NCI-H1436 (cell line): ENCODE results near the gene BMAL1.

Experiments
- DNase-seq: peaks from one replicate; lab custom pipeline; 2025; lab: John Stamatoyannopoulos, UW

Gene BMAL1

DNA sequence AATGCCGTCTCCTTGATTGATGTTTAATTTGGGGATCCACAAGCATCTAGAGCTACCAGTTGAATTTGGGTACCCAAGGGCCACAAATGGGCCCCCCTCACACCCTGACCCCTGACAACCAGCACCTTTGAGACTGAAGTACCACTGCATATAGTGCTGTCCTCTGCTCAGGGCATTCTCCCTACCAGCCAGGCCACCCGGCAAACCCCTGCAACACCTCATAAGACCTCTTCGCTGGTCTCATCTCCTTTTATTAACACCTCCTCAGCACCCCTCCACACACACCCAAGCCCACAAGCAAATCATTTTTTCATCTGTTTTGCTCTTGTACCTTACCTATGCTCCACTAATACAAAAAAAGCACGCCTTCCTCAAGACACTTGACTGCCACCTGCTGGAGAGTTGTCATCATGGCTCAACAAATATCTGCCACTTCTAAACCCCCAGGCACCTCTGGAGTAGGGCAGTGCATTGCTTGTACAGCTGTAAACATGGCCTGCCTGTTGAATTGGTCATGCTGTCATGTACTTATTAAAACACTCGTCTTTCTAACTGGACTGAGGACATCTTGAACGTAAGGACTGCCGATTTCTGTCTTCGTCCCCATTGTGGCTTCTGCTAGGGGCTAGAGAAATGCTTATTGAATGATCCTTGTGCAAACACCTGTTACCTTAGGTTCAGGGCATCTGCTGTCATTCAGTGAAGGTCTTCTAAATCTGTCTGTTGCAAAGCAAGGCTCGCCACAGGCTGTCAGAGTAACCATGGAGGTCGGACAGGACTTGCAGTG lies 66.5 kb downstream of the BMAL1 start:
- peak; percentile 79 for DNase-seq

DNA sequence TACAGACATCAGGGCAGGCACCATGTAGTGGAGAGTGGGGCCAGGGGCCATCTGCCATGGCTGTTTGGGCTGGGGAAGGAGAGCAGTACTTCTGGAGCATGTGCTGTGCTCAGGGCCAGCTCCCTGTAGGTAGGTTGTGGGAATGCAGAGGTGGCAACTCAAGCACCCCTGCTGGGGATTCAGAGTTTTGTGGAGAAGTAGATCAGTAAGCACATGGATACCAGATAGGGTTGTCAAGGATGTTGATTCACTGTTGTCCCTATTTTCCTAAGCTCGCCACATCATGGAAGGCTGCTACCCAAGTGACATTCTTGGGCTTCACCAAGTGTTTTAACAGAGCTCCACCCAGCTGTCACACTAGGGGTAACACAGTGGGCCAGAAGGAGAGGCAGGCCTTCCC lies 67.2 kb downstream of the BMAL1 start:
- DNase-seq: no peak

DNA sequence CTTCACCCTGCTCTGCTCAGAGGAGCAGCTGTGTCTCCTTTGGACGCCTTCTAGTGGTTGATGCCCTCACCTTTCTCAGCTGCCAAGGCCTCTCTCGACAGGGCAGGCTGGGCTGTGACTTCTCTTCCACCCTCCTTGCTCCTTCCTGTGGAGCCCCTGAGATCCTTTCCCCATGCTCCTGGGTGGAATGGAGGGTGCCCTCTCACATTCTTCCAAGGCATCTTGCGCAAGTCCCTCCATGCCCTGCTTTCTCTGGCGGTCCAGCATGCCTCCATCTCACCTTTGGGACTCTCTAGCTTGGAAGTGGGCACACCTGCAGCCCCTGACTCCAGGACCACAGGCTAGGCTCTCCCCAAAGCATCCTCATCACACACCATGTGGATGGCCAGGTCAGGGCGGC lies 68.9 kb downstream of the BMAL1 start:
- DNase-seq: no peak

DNA sequence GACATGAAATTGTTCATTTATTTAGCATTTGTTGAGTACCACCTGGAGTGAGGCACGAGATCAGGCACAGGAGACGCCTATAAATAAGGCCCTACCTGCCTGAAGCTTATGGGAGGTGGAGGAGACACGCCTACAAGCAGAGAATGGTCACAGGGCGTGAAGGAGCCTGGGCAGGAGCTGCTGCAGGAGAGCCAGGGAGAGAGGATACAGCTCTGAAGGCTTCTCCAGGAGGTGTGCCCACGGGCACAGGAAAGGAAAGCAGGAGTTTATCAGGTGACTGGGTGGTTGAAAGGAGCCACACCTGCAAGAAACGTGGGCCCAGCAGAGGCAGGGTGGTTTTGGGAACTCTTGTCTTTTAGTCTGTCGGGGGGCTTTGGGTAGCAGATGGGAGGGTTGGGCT lies 70.3 kb downstream of the BMAL1 start:
- DNase-seq: no peak

DNA sequence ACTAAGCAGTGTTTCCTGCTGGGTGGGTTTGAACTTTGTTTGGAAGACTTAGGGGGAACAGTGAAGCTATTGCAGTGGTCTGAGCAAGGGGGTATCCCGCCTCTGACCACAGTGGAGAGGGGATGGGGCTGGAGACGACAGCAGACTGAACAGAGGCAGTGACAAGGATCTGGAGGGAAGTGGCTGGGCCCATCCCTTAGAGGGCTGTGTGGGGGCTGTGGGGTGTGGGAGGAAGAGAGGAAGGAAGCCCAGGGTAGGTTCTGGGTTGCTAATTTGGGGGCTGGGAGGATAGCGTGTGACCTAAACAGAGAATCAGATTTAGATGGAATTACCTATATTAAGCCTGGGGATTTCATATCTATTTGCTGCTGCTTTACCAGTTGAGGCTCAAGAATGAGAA lies 70.7 kb downstream of the BMAL1 start:
- no peak for DNase-seq

DNA sequence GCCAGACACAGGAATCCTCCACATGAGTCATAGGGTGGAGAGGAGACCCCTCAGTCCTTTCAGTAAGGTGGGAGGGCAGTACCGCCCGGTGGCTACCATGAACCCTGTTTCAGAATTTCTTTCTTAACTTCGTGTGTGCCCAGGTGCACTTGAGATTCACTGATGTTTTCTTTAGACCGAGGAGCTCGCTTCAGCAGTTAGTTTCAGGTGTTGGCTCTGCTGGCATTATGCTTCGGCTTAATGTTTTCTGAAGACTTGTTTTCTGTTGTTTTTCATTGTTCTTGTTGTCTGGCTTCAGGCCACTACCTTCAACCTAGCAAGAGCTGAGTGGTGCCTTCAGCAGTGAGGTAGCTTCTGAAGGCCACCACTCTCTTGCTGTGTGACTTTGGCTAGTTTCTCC lies 71.5 kb downstream of the BMAL1 start:
- no peak for DNase-seq

DNA sequence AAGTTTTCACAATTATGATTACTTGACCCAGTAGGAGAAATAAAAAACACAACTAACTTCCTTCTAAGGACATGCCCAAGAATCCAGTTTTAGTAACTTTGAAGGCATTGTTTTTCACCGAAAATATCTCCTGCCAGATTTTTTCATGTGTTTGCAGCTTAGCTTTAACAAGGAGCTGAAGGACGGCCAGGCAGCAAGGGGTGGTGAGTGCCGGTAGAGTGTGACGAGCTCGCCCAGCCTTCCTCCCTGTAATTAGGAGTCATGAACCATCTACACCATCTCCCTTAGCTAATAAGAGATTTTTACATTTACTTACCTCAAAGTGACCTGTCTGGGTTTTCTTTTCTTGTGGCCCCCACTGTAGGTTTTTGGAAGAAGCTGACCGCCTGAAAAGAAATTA lies 72.0 kb downstream of the BMAL1 start:
- no peak for DNase-seq

DNA sequence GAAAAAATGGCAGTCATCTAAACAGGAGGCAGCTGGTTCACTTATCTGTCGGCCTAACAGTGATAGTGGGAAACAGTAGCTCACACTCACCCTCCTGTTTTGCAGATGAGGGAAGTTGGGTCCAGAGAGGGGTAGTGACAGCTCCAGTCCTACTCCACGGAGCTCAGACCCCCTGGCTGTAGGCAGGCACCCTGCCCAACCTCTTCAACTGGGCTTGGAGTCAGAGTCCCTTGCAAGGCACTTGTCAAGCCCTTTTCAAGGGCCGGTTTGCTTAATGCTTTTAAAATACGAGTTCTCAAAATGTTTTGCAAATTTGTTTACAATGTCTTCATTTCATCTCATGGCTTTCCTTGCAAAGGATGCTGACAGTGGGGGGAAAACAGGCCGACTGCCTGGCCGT lies 75.1 kb downstream of the BMAL1 start:
- no peak for DNase-seq

DNA sequence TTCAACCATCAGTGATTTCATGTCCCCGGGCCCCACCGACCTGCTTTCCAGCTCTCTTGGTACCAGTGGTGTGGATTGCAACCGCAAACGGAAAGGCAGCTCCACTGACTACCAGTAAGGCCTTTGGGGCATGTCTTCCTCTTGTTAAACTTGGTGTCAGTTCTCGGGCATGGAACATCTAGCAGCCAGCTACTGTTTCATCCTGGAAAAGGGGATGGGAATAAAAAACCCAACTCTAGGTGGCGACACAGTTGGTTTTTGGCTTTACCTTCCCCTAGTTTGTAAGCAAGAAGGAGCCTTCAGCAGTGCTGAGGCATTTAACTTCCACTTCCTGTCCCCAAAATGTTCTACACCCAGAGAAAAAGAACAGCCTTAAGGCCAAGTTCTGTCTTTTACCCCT lies 76.7 kb downstream of the BMAL1 start:
- DNase-seq: no peak

DNA sequence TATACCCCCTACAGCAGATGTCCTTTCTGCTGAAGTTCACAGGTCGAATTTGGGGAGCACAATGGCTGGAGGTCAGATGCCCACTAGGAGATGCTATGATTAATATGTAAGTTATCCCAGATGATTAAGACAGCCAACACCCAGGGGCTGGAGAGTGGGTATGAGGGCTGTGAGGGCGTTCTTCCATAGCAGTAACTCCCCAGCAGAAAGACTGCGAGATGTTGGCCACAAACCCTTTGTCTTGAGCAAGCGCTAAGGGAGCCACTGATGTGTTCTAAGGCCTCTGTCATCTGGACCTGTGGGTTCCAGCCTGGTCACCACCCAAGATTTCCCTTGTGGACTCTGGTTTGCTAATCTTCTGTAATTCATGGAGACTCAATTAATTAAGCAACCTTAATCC lies 77.6 kb downstream of the BMAL1 start:
- DNase-seq: no peak

DNA sequence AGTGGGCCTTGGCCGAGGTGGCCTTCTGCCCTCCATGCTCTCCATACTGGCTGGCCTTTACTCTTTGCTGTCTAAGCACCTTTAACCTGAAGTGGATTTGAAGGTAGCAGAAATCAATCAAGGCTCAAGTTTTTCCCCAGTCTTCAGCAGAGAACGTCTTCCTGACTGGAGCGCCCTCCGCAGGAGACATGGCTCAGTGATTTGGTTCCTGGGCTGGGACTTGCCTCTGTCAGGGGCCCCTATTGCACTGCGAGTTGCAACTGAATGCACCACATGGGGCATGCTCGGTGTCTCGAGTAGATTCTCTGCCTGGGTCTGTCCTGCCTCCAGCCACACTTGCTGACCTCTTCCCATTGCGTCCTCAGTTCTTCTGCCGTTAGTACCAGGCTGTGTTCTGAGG lies 79.6 kb downstream of the BMAL1 start:
- DNase-seq: no peak

DNA sequence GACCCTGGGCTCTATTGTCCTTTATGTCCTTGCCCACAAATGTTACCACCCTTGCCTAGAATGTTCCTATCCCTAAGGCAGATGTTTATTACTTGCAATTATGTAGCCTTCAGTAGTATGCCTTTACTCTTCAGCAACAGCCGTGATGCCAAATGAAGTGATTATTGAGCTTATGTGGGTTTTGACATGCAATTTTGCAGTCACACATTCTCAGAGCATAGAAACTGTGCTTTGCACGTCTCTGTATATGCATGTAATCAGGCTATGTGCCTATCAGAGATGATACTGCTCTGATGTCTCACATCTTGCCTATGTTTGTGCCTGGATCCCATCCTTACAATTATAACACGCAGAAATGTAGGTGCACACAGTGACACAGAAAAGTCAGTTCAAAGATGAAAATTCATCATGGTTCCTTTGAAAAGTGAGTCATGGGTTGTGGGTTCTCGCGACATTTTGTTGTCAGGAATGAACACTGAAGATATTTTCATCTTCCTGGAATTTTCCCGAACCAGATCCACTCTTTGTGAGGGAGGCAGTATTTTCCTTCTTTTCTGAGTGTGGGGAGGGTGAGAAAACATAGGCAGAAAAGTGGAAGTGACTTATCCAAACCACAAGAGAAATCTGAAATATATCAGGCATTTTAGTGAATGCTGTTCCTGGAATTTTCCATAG lies 81.1 kb downstream of the BMAL1 start:
- DNase-seq: no peak

DNA sequence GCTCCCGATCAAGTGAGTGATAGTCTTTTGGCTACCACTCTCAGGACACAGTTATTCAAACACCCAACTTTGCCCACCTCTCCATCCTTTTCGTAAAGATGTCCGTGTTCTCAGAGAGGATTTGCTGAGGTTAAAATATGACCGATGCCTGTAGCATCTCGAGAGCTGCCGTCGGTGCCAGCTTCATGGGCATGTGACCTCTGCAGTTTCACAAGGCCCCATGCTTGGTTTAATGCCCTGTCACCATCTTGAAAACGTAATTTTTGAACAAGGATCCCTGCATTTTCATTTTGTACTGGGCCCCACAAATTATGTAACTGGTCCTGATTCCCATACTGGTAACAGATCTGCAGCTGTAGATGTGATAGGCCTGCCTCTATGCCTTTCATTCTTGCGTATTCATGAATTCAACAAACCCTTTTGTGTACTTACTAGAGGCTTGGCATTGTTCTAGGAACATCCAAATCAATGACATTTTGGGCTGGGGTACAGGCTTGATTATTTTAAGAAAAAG lies 85.1 kb downstream of the BMAL1 start:
- no peak for DNase-seq

DNA sequence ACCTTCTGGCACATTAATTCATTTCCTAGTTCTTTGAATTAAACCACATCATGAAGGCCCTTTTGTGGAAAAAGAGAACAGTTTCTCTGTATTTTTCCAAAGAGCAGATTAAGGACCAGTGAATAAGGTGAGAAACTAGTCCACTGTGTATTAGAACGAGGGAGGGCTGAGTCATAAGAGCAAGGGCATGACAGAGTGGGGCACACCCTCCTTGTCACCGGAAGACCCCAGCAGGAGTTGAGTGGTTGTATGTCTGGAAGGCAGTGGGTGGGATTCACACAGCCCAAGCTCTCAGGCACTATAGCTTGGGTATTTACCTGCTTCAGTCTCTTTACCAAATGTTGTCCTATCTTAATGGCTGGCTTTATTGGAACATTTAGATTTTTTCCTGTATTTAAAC lies 86.8 kb downstream of the BMAL1 start:
- no peak for DNase-seq

DNA sequence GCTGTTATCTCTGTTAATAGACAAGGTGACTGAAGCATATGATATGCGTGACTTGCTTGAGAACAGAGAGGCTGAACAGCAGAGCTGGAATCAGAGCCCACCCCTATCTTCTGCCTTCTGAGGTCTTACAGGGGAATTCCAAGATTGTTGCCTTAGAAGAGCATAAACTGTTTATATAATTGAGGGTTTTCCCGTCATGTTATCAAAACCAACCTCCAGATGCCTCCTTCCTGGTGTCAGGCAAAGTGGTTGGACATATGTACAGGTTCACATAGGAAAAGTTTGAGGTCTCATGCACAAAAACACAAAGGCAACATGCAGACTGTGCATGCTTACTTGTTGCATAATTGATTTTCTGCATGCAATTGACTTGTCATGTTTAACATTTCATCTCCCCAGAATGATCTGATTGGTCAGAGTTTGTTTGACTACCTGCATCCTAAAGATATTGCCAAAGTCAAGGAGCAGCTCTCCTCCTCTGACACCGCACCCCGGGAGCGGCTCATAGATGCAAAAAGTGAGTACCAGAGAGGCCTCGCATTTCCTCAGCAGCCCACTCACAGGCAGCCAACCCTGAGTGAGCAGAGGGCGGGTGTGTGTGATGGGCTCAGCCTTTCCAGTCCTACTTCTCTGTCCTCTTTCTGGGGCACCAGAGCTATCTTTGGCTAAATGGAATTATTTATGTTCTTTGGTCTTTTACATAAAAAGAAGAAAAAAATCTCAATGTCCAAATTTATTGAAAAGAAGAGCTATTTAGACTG lies 88.9 kb downstream of the BMAL1 start:
- DNase-seq: no peak

DNA sequence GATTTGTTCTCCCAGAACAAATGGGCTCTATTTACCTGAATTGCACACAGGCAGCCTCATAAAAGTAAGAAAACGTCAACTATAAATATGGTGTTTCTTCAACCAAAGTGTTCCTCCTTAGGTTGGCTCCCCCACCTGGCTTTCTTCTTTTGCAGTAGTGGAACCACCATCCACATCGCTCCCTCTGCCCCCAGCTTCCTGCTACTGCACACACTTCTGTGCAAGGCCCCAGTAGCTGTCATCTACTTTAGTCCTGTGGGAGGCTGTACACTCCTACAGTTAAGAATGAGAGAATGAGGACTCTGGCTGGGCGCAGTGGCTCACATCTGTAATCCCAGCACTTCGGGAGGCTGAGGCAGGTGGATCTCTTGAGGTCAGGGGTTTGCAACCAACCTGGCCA lies 89.5 kb downstream of the BMAL1 start:
- DNase-seq: no peak

DNA sequence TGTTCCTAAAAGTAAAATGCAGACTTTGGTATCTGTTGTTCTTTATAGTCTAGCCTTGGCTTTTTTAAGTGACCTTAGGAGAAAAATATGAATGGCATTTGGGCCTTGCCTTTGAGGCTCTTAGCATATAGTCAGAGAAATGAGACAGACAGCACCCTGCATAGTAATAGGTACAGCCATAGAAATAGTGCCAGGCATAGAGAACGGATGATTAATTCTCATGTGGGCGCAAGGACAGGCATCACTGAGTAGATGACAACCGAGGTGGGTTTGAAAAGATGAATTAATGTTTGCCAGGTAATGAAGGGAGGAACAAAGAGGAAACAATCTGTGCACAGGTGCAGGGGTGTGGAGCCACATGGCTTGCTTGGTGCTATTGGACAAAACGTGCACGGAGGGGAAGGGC lies 90.5 kb downstream of the BMAL1 start:
- no peak for DNase-seq

DNA sequence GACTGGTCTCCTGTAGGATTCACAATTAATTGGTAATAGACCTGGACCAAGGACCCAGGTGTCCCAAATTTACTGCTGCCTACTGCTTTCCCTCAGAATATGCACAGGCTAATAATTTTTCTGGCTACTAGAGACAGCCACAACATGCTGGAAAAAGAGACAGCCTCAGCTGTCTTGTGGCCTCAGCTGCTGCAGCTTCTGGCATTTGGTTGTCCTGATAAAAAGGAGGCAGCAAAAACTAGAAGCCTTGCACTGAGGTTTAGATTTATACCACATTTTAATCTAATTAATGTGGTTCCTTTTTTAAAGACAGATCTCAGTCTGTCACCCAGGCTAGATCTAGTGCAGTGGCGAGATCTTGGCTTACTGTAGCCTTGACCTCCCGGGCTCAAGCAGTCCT lies 95.6 kb downstream of the BMAL1 start:
- no peak for DNase-seq

DNA sequence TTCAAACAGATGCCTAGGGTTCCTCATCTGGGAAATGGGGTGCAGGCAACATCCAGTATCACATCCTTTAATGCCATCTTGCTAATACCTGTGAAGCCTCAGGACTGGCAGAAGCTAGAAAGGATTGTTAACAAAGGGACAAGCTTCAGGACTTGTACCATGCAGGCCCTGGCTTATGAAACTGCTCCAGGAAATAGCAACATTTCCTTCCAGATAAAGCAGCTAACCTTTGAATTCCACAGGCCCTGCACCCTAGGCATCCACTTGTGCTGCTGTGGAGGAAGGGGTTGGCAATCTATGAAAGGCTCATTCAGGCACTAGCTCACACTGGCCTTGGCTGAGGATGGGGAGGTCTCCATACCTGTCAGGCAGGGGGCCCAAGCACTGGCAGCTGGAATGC lies 98.2 kb downstream of the BMAL1 start:
- no peak for DNase-seq

DNA sequence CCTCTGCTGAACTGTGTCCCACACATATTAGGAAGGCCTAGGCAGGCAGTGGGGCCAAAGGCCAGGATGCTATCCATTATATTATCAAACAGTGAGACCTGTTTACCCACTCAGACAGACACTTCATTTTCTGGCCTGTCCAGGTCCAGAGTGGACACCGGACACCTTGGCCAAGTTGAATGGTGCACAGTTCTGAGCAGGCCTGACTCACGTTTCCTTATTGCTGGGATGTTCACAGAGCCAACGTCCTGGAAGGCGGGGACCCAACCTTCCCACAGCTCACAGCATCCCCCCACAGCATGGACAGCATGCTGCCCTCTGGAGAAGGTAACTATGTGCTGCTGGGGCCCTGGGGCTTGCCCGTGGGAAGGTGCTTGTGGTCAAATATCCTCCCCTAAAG lies 98.8 kb downstream of the BMAL1 start:
- DNase-seq: no peak

DNA sequence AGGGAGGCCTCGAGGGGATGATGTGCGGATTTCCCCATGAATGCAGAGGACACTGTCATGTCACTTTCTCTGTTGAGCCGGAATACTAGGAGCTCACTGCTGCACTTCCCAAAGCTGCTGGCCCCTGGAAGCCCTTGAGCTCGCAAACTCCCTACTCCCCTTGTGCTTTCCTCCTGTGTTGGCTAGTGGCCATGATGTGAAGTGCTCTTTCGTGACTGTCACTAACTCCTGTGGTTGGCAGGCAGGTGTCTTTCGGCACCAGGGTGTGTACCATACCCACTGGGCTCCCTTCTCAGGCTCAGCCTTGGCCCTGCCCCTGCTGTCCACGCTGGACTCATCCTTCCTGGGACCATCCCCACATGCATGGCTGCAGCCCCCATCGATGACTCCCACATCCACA lies 99.2 kb downstream of the BMAL1 start:
- DNase-seq: no peak

DNA sequence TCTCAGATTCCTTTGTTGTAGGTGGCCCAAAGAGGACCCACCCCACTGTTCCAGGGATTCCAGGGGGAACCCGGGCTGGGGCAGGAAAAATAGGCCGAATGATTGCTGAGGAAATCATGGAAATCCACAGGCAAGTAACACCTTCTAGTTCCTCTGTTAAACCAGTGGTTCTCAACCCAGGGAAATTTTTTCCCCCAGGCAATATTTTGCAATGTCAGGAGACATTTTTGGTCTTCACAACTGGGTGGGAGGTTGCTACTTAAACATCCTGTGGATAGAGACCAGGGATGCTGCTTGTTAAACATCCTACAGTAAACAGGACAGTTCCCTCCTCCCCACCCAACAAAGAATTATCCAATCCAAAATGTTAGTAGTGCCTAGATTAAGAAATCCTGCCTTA lies 100.7 kb downstream of the BMAL1 start:
- no peak for DNase-seq

DNA sequence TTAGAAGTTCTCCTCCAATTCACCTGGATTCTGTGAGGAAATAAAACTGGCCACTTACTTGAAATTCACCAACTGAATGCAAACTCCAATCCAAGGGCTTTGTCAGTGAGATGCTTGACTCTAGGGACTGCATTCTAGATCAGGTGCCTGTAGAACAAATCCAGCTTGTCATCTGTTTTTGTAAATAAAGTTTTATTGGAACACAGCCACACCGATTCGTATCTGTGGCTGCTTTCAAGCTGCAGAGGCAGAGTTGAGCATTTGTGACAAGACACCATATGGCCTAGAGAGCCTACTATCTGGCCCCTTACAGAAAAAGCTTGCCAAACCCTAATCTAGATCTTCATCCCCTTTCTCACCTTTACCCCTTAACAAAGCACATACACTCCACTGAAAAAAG lies 103.1 kb downstream of the BMAL1 start:
- no peak for DNase-seq
